SK-N-SH (cell line): ENCODE measurements around the gene MSL3B.

Experiments
- CTCF ChIA-PET: fragments of 300-600, 350-600 bp; formaldehyde crosslinking; extraction: SDS; loops from one replicate; lab custom pipeline; 2021; lab: Yijun Ruan, JAX
- POLR2A ChIA-PET: fragments of 350-600 bp; sonication (Branson Sonifier 250); formaldehyde crosslinking; extraction: SDS; loops from one replicate; lab custom pipeline; 2020; ENCODE audit warnings: antibody characterized with exemption, inconsistent platforms; lab: Yijun Ruan, JAX
- DNase-seq: peaks from one replicate; pipeline ENCODE4 v3.0.0; 2012
- H2AFZ ChIP-seq: fragments of 200-600 bp; sonication (generic); 2 replicates; pipeline ENCODE4 v1.8.1; 2016; ENCODE audit warnings: antibody characterized with exemption, mild to moderate bottlenecking, low read depth
- H3F3A ChIP-seq: fragments of 200-600 bp; sonication (generic); replicated peaks from 2 replicates; pipeline ENCODE3; 2016; ENCODE audit warnings: antibody characterized with exemption, mild to moderate bottlenecking; ENCODE audit not compliant: insufficient read depth
- H3K27ac ChIP-seq, 2 experiments: fragments of 200-500 bp in 1 of 2; fragments of 200-600 bp in 1 of 2; sonication (Bioruptor generic) in 1 of 2; sonication (generic), shearing (Covaris generic) in 1 of 2; 2 replicates each; pipeline versions ENCODE4 v1.5.1 to v1.6.1; 2014 to 2016; ENCODE audit warnings: low read depth in 2 of 2, inconsistent platforms in 1 of 2, low read length in 1 of 2, mild to moderate bottlenecking in 1 of 2, mixed read lengths in 1 of 2
- H3K27me3 ChIP-seq: fragments of 200-600 bp; sonication (generic), shearing (Covaris generic); 2 replicates; pipeline ENCODE4 v1.6.1; 2016; ENCODE audit warnings: mixed run types; ENCODE audit not compliant: insufficient read depth
- H3K36me3 ChIP-seq, 2 experiments: fragments of 200-500 bp in 1 of 2; fragments of 200-600 bp in 1 of 2; sonication (Bioruptor generic) in 1 of 2; sonication (generic) in 1 of 2; replicated peaks in 1 of 2; 2 replicates each; pipeline versions ENCODE3 to v1.5.1; 2014 to 2016; ENCODE audit warnings: low read length in 1 of 2, mild to moderate bottlenecking in 1 of 2; ENCODE audit not compliant: insufficient read depth in 2 of 2, control insufficient read depth in 1 of 2
- H3K4me1 ChIP-seq, 2 experiments: fragments of 200-500 bp in 1 of 2; fragments of 200-600 bp in 1 of 2; sonication (Bioruptor generic) in 1 of 2; sonication (generic), shearing (Covaris generic) in 1 of 2; 2 replicates each; pipeline versions ENCODE4 v1.5.1 to v1.6.1; 2014 to 2016; ENCODE audit warnings: low read depth in 1 of 2, low read length in 1 of 2, mixed run types in 1 of 2; ENCODE audit not compliant: insufficient read depth in 2 of 2, control insufficient read depth in 1 of 2
- H3K4me2 ChIP-seq: fragments of 200-600 bp; sonication (generic), shearing (Covaris generic); 2 replicates; pipeline ENCODE4 v1.6.1; 2017; ENCODE audit warnings: mixed run types
- H3K4me3 ChIP-seq, 2 experiments: fragments of 200-500 bp in 1 of 2; fragments of 200-600 bp in 1 of 2; sonication (Bioruptor generic) in 1 of 2; sonication (generic), shearing (Covaris generic) in 1 of 2; 2 replicates each; pipeline versions ENCODE4 v1.5.1 to v1.8.1; 2014 to 2016; ENCODE audit warnings: low read depth in 2 of 2, inconsistent platforms in 1 of 2, low read length in 1 of 2, mild to moderate bottlenecking in 1 of 2, mixed read lengths in 1 of 2, moderate library complexity in 1 of 2
- H3K79me2 ChIP-seq: fragments of 200-600 bp; sonication (generic); 2 replicates; pipeline ENCODE4 v1.8.1; 2017; ENCODE audit warnings: mild to moderate bottlenecking; ENCODE audit not compliant: insufficient read depth
- H3K9ac ChIP-seq: fragments of 200-600 bp; sonication (generic); 2 replicates; pipeline ENCODE4 v1.6.1; 2017; ENCODE audit warnings: mixed run types
- H3K9me2 ChIP-seq: fragments of 200-600 bp; sonication (generic); 2 replicates; pipeline ENCODE4 v1.6.1; 2017; ENCODE audit warnings: mixed run types
- H3K9me3 ChIP-seq: fragments of 200-600 bp; sonication (generic); 2 replicates; pipeline ENCODE4 v1.6.1; 2017; ENCODE audit warnings: mixed run types, mild to moderate bottlenecking, moderate library complexity
- H4K20me1 ChIP-seq: fragments of 200-600 bp; sonication (generic); 2 replicates; pipeline ENCODE4 v1.6.1; 2017; ENCODE audit warnings: mild to moderate bottlenecking, mixed run types; ENCODE audit not compliant: insufficient read depth
- CHD2 ChIP-seq: fragments of 150-350 bp; IDR thresholded peaks from 2 replicates; pipeline ENCODE4 v1.6.1; 2018; ENCODE audit warnings: low read length; ENCODE audit not compliant: partially characterized antibody
- ELF1 ChIP-seq: IDR thresholded peaks from 2 replicates; pipeline ENCODE4 v1.4.0; 2012
- GABPA ChIP-seq: IDR thresholded peaks from 2 replicates; pipeline ENCODE4 v1.4.0; 2012; ENCODE audit warnings: low read depth, mild to moderate bottlenecking
- GATA2 ChIP-seq: sonication (generic); formaldehyde crosslinking; IDR thresholded peaks from 2 replicates; pipeline ENCODE4 v1.5.0; 2020; ENCODE audit warnings: mild to moderate bottlenecking, missing genetic modification reagents
- MXI1 ChIP-seq: IDR thresholded peaks from 2 replicates; pipeline ENCODE4 v1.6.1; 2012; ENCODE audit warnings: mild to moderate bottlenecking, low read depth, low read length, improper control_type of control experiment
- NFIC ChIP-seq: IDR thresholded peaks from 2 replicates; pipeline ENCODE4 v1.4.0; 2012; ENCODE audit warnings: borderline replicate concordance
- NRF1 ChIP-seq: IDR thresholded peaks from 2 replicates; pipeline ENCODE4 v1.6.1; 2012; ENCODE audit warnings: low read depth, mild to moderate bottlenecking, low read length
- RXRA ChIP-seq: IDR thresholded peaks from 2 replicates; pipeline ENCODE4 v1.4.0; 2012; ENCODE audit warnings: low read depth, mild to moderate bottlenecking, borderline replicate concordance
- SIN3A ChIP-seq: IDR thresholded peaks from 2 replicates; pipeline ENCODE4 v1.6.1; 2012; ENCODE audit warnings: low read depth, mild to moderate bottlenecking, low read length, moderate library complexity, borderline replicate concordance
- TAF1 ChIP-seq: IDR thresholded peaks from 2 replicates; pipeline ENCODE4 v1.6.1; 2012; ENCODE audit warnings: low read depth, mild to moderate bottlenecking, low read length, moderate library complexity, borderline replicate concordance
- TCF12 ChIP-seq: IDR thresholded peaks from 2 replicates; pipeline ENCODE4 v1.4.0; 2012
- WGBS: methylation state at CpG from one replicate; pipeline ENCODE4 v1.1.6; 2017; ENCODE audit warnings: low lambda C conversion rate; 5-methylcytosine and 5-hydroxymethylcytosine counted together
- TF ChIP-seq, protein P1 (sequence below): IDR thresholded peaks from 2 replicates; pipeline ENCODE4 v1.4.0; 2012; ENCODE audit warnings: low read depth
- TF ChIP-seq, protein P2 (sequence below): IDR thresholded peaks from 2 replicates; pipeline ENCODE4 v1.4.0; 2012; ENCODE audit warnings: low read depth, borderline replicate concordance
- TF ChIP-seq, protein P3 (sequence below): fragments of 150-350 bp; IDR thresholded peaks from 2 replicates; pipeline ENCODE4 v1.6.1; 2016; ENCODE audit warnings: mild to moderate bottlenecking, low read depth, low read length
- TF ChIP-seq, protein P4 (sequence below): IDR thresholded peaks from 2 replicates; pipeline ENCODE4 v1.4.0; 2012; ENCODE audit warnings: low read depth, borderline replicate concordance
- TF ChIP-seq, protein P5 (sequence below): IDR thresholded peaks from 2 replicates; pipeline ENCODE4; 2012

The MSL3B gene

DNA sequence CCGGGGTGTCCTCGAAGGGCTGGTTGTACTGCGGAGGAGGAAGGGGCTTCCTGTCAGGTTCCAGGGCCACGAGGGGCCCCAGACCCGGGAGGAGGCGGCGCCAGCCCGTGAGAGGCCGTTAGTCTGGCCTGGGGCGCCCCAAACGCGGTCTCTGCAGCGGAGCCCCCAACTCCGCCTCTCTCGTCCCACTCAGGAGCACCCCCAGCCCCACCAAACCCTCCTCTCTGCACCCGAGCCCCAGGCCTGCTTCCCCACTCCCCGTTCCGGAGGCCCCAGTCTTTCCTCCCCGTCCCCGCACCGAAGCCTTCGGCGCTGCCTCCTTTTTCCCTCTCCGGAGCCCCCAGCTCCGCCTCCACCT is 14.3 kb downstream of the MSL3B start:
- Histone ChIP-seq H3K27ac (peak overlapping the region; percentile 51 to 56), H4K20me1 (peaks cover 21% of the 10 kb centered on the region; the same call in 1 of the 2 replicates), H3K4me1 (peaks cover 11 to 20% of the 10 kb centered on the region in 2 experiments; a peak in 2 of 4 replicates), H3K27me3 (no peaks in the 10 kb centered on the region), H3K9ac (peak overlapping the region; percentile 88), H3K9me2 (no peaks in the 10 kb centered on the region), H3K36me3 (peaks cover 14 to 22% of the 10 kb centered on the region in 2 experiments), H3F3A (peaks cover 3% of the 10 kb centered on the region), H3K4me2 (peak overlapping the region; percentile 96), H2AFZ (peak overlapping the region; percentile 95), H3K9me3 (no peaks in the 10 kb centered on the region), H3K4me3 (peak overlapping the region; percentile 92 to 93), H3K79me2 (peaks cover 55% of the 10 kb centered on the region)
- no peak for DNase-seq
- WGBS: 2% methylated on average over 20 of the region's 25 CpGs
- ChIA-PET POLR2A (no interaction called here), CTCF (no interaction called here)
- TF ChIP-seq NRF1 (no peak), TCF12 (no peak), ELF1 (no peak), TAF1 (no peak), RXRA (no peak), CHD2 (no peak), NFIC (no peak), MXI1 (no peak), GATA2 (CRISPR knock-in tag) (no peak), SIN3A (no peak), GABPA (no peak)
- TF ChIP-seq, protein P1, sequence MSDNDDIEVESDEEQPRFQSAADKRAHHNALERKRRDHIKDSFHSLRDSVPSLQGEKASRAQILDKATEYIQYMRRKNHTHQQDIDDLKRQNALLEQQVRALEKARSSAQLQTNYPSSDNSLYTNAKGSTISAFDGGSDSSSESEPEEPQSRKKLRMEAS: no peak
- TF ChIP-seq, protein P2, sequence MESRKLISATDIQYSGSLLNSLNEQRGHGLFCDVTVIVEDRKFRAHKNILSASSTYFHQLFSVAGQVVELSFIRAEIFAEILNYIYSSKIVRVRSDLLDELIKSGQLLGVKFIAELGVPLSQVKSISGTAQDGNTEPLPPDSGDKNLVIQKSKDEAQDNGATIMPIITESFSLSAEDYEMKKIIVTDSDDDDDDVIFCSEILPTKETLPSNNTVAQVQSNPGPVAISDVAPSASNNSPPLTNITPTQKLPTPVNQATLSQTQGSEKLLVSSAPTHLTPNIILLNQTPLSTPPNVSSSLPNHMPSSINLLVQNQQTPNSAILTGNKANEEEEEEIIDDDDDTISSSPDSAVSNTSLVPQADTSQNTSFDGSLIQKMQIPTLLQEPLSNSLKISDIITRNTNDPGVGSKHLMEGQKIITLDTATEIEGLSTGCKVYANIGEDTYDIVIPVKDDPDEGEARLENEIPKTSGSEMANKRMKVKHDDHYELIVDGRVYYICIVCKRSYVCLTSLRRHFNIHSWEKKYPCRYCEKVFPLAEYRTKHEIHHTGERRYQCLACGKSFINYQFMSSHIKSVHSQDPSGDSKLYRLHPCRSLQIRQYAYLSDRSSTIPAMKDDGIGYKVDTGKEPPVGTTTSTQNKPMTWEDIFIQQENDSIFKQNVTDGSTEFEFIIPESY: no peak
- TF ChIP-seq, protein P3, sequence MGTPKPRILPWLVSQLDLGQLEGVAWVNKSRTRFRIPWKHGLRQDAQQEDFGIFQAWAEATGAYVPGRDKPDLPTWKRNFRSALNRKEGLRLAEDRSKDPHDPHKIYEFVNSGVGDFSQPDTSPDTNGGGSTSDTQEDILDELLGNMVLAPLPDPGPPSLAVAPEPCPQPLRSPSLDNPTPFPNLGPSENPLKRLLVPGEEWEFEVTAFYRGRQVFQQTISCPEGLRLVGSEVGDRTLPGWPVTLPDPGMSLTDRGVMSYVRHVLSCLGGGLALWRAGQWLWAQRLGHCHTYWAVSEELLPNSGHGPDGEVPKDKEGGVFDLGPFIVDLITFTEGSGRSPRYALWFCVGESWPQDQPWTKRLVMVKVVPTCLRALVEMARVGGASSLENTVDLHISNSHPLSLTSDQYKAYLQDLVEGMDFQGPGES: no peak
- TF ChIP-seq, protein P4, sequence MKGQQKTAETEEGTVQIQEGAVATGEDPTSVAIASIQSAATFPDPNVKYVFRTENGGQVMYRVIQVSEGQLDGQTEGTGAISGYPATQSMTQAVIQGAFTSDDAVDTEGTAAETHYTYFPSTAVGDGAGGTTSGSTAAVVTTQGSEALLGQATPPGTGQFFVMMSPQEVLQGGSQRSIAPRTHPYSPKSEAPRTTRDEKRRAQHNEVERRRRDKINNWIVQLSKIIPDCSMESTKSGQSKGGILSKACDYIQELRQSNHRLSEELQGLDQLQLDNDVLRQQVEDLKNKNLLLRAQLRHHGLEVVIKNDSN: no peak
- TF ChIP-seq, protein P5, sequence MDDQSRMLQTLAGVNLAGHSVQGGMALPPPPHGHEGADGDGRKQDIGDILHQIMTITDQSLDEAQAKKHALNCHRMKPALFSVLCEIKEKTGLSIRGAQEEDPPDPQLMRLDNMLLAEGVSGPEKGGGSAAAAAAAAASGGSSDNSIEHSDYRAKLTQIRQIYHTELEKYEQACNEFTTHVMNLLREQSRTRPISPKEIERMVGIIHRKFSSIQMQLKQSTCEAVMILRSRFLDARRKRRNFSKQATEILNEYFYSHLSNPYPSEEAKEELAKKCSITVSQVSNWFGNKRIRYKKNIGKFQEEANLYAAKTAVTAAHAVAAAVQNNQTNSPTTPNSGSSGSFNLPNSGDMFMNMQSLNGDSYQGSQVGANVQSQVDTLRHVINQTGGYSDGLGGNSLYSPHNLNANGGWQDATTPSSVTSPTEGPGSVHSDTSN: no peak
